Hematopoietic multipotent progenitor cell treated with erythropoietin and hydrocortisone succinate and interleukin-3 and kit ligand, for 6 days (in vitro differentiated cells): Measurements from ENCODE around the gene TRUB2.

Experiments
- DNase-seq: peaks from one replicate; pipeline ENCODE4 v3.0.0-alpha.2; 2015

TRUB2 gene

GRCh38 chr9:128322404-128323211 is at the start of gene TRUB2, which contains the start of gene COQ4:
TSS of gene TRUB2 (minus strand) at chr9:128322447. CDS start at chr9:128322408, 39 bp downstream.
TSS of gene COQ4 (plus strand) at chr9:128322839. CDS start at chr9:128322859, 20 bp downstream.
- DNase-seq: peak; percentile 99

- DNase-seq: peak; percentile 14
Observed at GRCh38 chr9:128371630-128372117, 49.4 kb upstream of the TRUB2 start.

- peak; percentile 97 for DNase-seq
Observed at GRCh38 chr9:128370752-128371629, 48.7 kb upstream of the TRUB2 start, which contains the start of gene URM1. TSS of gene URM1 (plus strand) at chr9:128371374. CDS start at chr9:128371381, 7 bp downstream.

GRCh38 chr9:128370367-128370751 is 48.1 kb upstream of the TRUB2 start:
- no peak for DNase-seq

GRCh38 chr9:128369024-128369706 is 46.9 kb upstream of the TRUB2 start:
- DNase-seq: no peak

GRCh38 chr9:128365525-128365924 is 43.3 kb upstream of the TRUB2 start:
- DNase-seq: no peak

- no peak for DNase-seq
Observed at GRCh38 chr9:128362774-128363173, 40.5 kb upstream of the TRUB2 start.

GRCh38 chr9:128361986-128362646 is 39.9 kb upstream of the TRUB2 start:
- DNase-seq: peak; percentile 91

- DNase-seq: no peak
Observed at GRCh38 chr9:128361296-128361985, 39.2 kb upstream of the TRUB2 start.

- DNase-seq: no peak
Observed at GRCh38 chr9:128360826-128361225, 38.6 kb upstream of the TRUB2 start.

GRCh38 chr9:128358861-128359260 is 36.6 kb upstream of the TRUB2 start:
- DNase-seq: no peak

GRCh38 chr9:128358090-128358489 is 35.8 kb upstream of the TRUB2 start:
- no peak for DNase-seq

GRCh38 chr9:128355451-128355850 is 33.2 kb upstream of the TRUB2 start:
- DNase-seq: no peak

- DNase-seq: no peak
Observed at GRCh38 chr9:128349772-128350171, 27.5 kb upstream of the TRUB2 start.

- no peak for DNase-seq
Observed at GRCh38 chr9:128349125-128349524, 26.9 kb upstream of the TRUB2 start.

- DNase-seq: no peak
Observed at GRCh38 chr9:128344931-128345605, 22.8 kb upstream of the TRUB2 start.

GRCh38 chr9:128343855-128344254 is 21.6 kb upstream of the TRUB2 start:
- no peak for DNase-seq

- DNase-seq: no peak
Observed at GRCh38 chr9:128342971-128343680, 20.9 kb upstream of the TRUB2 start.

GRCh38 chr9:128341435-128341849 is 19.2 kb upstream of the TRUB2 start:
- DNase-seq: peak; percentile 92

GRCh38 chr9:128340691-128341434 is 18.6 kb upstream of the TRUB2 start:
- peak; percentile 36 for DNase-seq
